CD4-positive, alpha-beta T cell treated with Interferon gamma for 1 hour (primary cell): ENCODE measurements around the gene WNT1.

Source experiments
- DNase-seq: peaks from one replicate; pipeline ENCODE4 v3.0.0-alpha.2; 2020

WNT1 gene

GRCh38 chr12:48978291-48978740 lies at the start of gene WNT1:
WNT1 (plus strand) TSS chr12:48978322; CDS start chr12:48978651, 329 bp downstream.
- no peak for DNase-seq

GRCh38 chr12:48929551-48929950 lies 48.6 kb upstream of the WNT1 start:
- no peak for DNase-seq

GRCh38 chr12:48930475-48930874 lies 47.6 kb upstream of the WNT1 start:
- DNase-seq: no peak

- no peak for DNase-seq
Observed at GRCh38 chr12:48932878-48933277, 45.2 kb upstream of the WNT1 start.

GRCh38 chr12:48933664-48934311 lies 44.3 kb upstream of the WNT1 start:
- DNase-seq: peak; percentile 43

GRCh38 chr12:48934312-48934706 lies 43.8 kb upstream of the WNT1 start:
- no peak for DNase-seq

GRCh38 chr12:48936379-48936979 lies 41.6 kb upstream of the WNT1 start:
- DNase-seq: peak; percentile 74

GRCh38 chr12:48937170-48937569 lies 41.0 kb upstream of the WNT1 start:
- no peak for DNase-seq

- peak; percentile 37 for DNase-seq
Observed at GRCh38 chr12:48938805-48939204, 39.3 kb upstream of the WNT1 start.

GRCh38 chr12:48940181-48940580 lies 37.9 kb upstream of the WNT1 start:
- peak; percentile 40 for DNase-seq

- DNase-seq: no peak
Observed at GRCh38 chr12:48943221-48943620, 34.9 kb upstream of the WNT1 start.

- no peak for DNase-seq
Observed at GRCh38 chr12:48946205-48946604, 31.9 kb upstream of the WNT1 start.

- DNase-seq: no peak
Observed at GRCh38 chr12:48946943-48947342, 31.2 kb upstream of the WNT1 start.

- DNase-seq: no peak
Observed at GRCh38 chr12:48947727-48948126, 30.4 kb upstream of the WNT1 start.

GRCh38 chr12:48952691-48953090 lies 25.4 kb upstream of the WNT1 start:
- no peak for DNase-seq

- no peak for DNase-seq
Observed at GRCh38 chr12:48954061-48954460, 24.1 kb upstream of the WNT1 start.

- no peak for DNase-seq
Observed at GRCh38 chr12:48954841-48955501, 23.2 kb upstream of the WNT1 start.

GRCh38 chr12:48956279-48957140 lies 21.6 kb upstream of the WNT1 start:
- DNase-seq: peak; percentile 40

GRCh38 chr12:48957141-48958048 lies 20.7 kb upstream of the WNT1 start, which contains the start of gene ARF3:
ARF3 (minus strand) TSS chr12:48957487; CDS start chr12:48941095, 16,392 bp downstream.
- DNase-seq: peak; percentile 91

- DNase-seq: no peak
Observed at GRCh38 chr12:48958049-48958388, 20.1 kb upstream of the WNT1 start.

GRCh38 chr12:48960834-48961233 lies 17.3 kb upstream of the WNT1 start:
- no peak for DNase-seq

- no peak for DNase-seq
Observed at GRCh38 chr12:48961331-48961730, 16.8 kb upstream of the WNT1 start.
